Fibroblast of skin of back (primary cell): ENCODE measurements around the gene DPP4.
"Not testable (repeated sequence)": the region's sequence is repeated elsewhere in the genome, so short reads cannot be mapped to it uniquely, and the experiment has no call there.

Experiments
- DNase-seq: peaks from one replicate; pipeline ENCODE4 v3.0.0-alpha.2; 2013

Gene DPP4

GRCh38 chr2:161983866-161984265, 90.1 kb downstream of the DPP4 start:
- DNase-seq: peak; percentile 73

- DNase-seq: no peak
These were observed 90.7 kb downstream of the DPP4 start for GRCh38 chr2:161983331-161983651.

GRCh38 chr2:161982548-161983330, 91.3 kb downstream of the DPP4 start:
- DNase-seq: no peak

DNA sequence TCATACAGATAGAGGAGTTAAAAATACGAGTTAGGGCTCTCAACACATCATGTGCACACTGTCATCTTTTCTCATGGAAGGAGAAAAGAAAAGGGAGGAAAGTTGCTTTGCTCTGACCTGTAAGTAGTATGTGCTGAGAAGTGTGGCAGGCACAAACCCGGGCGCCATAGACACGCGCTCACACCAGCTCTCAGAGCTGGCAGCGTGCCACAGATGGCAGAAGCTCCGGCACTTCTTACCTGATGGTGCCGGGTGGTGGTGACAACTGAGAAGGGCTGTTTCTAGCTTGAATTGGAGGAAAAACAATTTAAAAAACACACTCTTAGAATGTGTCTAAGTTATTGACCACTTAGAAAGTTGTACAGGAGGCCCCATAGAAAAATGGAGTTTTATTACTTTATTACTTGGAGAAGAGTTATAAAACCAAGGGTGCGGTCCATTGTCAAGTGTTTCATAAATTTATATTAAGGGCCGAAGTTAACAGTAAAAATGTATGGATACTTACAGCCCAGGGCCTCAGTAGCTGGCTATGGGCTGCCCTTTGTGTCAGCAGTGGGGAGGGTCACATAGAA, 92.2 kb downstream of the DPP4 start:
- no peak for DNase-seq

DNA sequence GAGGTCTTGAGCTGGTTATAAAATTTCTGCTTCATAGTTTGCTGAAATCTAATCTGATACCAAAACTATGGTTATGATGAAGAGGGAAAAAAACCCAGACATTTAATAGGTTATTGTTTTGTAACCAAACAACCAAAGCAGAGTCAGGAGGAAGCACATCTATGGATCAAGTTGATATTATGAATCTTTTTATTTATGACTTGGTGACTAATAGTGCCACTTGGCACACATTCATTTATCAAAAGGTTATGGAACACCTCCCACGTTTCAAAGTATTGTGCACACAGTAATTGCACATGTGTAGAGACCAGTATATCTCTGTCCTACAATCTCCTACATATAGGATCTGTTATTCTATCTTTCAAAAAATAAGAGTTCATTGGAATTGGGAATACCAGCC, 93.0 kb downstream of the DPP4 start:
- no peak for DNase-seq

- DNase-seq: no peak
These were observed 94.5 kb downstream of the DPP4 start for GRCh38 chr2:161979490-161979889.

DNA sequence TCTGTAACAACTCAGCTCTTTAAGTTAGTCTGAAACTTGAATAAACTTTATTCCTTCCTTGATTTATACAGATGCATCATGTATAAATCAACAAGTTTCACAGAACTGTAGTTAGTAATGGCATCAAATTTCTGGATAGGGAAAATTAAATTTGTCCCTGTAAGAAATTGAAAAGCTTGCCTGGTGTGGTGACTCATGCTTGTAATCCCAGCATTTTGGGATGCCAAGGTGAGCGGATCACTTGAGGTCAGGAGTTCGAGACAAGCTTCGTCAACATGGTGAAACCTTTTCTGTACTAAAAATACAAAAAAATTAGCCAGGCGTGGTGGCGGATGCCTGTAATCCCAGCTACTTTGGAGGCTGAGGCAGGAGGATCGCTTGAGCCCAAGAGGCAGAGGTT, 96.1 kb downstream of the DPP4 start:
- DNase-seq: peak; percentile 54

DNA sequence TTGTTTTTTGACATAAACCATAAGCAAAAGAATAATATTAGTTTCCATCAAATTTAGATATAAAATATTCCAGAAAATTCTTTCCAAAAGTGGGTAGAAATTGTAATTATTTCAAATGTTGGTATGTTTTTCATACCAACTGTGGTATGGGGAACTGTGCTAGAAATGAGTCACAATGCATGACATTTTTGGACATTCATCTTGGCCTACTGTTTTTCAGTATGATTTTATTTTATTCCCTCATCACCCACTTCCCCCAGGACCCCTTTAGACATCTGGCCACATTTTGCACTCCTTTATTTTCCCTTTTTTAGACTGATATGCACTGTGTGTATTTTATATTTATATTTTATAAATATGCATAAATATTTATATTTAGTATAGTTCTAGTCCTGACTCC, 97.1 kb downstream of the DPP4 start:
- DNase-seq: peak; percentile 34

- DNase-seq: no peak
These were observed 97.7 kb downstream of the DPP4 start for GRCh38 chr2:161976295-161976694.

DNA sequence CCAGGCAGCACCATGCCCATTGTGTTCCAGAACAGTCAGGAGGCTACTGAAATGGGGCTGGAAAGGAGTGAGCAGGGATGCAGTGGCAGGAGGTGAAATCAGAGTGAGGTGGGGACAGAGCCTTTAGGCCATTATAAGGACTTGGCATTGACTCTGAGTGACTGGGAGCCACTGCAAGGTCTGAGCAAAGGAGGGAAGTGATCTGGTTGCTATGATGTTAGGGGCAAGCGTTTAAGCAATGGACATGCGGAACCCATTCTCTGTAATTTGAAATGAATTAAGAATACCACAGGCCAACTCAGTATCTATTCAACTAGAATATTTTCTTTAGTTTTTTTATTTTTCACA, 98.2 kb downstream of the DPP4 start:
- no peak for DNase-seq

DNA sequence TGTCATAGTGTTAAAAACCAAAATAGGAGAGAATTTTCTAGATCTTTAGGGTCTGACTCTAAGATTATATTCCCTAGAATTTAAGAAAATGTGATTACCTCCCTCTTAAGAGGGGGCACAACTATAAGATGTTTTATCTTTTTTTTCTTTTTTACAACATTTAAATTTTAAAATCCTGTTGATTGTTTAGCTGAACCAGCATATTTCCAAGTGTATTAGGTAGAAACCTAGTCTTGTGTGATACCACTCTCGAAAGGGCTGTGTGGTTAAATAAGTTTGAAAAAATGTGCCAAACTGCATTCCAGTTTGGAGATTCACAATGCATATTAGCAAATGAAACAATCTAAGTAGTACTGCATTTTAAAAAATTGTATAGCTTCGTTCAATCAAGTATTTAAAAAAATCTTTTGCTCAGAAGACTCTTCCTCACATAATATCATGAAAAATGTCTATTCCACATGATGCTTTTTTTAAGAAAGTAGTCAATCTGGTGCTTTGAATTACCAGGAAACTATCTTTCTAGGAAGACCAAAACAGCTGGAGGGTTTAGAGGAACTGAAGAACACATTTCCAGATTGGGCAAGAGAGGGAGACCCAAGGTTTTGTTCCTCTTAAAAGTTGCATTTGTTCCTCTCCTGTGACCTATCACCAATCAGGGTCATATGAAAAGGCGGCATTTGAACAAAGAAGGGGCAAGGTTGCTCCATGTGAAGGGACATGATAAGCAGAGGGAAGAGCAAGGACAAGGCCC, 98.8 kb downstream of the DPP4 start:
- DNase-seq: peak; percentile 27

DNA sequence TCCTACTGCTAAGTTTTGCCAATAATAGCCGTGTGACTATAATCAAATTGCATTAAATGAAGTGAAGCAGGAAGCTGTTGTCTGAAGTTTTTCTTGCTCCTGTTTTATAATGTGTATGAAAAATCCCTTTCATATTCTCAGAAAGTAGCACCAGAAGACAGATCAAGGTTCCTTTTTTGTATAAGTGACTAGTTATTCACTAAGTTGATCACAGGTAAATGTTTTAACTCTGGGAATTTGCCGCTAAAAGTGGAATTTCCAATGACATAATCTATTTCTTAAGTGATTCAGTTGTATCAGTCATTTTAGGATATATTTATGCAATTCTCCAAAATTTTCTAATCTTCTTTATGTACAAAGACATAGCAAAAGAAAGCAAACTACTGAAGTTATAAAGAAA, 99.6 kb downstream of the DPP4 start:
- DNase-seq: no peak

- no peak for DNase-seq
These were observed 101.1 kb downstream of the DPP4 start for GRCh38 chr2:161972866-161973265.

DNA sequence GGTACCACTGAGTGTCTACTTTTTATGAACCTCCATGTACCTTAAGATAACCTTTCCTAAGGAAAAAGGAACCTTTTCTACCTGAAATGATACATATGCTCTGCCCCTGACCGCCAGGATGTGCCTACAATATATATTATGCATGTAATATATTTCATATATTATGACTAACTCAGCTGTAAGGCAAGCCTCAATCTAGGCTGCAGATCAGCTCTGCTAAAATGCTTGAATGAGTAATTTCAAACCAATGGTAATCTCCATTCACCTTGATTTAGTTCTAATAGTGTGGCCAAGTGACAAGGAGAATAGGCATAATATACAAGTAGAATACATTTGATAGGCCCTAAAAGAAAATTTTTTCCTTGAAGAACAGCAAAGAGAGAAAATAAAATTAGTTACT, 101.8 kb downstream of the DPP4 start:
- DNase-seq: no peak

- DNase-seq: no peak
These were observed 102.5 kb downstream of the DPP4 start for GRCh38 chr2:161971551-161971950.

DNA sequence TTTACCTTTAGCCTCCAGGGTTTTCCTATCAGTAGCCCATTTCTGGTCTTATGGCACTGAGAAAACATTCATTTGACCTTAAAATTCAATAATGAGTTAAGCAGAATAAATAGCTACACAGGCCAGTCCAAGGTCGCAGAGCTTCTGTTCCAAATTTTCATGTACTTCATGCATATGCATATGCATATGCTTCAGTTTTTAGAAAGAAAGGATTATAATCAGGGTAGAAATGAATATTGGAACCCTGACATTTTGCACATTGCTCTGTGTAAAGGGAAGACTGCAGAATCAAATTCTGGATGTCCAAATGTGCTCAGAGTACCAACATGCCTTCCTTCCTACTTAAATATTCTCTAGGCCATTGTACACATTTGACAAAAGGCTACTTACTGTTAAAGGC, 104.9 kb downstream of the DPP4 start:
- DNase-seq: no peak

- DNase-seq: no peak
These were observed 108.0 kb downstream of the DPP4 start for GRCh38 chr2:161965994-161966393.

DNA sequence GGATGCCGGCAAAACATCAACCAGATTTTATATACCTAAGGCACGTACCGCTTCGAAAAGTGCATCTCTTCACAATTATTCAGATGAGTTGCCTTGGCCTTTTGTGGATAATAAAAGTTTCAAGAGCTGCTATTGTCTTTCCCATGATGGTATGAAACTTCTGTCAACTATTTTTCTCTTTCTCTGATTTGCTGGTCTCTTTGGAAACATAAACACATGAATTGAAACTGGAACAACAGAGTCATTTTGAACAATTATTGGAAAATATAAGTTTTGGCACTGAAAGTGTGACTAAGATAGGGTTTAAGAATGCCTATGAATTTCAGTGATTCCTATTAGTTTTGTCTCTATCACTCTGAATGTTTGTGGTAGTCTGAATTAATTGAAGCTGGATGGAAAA, 109.9 kb downstream of the DPP4 start:
- no peak for DNase-seq

- DNase-seq: no peak
These were observed 111.9 kb downstream of the DPP4 start for GRCh38 chr2:161962160-161962559.

DNA sequence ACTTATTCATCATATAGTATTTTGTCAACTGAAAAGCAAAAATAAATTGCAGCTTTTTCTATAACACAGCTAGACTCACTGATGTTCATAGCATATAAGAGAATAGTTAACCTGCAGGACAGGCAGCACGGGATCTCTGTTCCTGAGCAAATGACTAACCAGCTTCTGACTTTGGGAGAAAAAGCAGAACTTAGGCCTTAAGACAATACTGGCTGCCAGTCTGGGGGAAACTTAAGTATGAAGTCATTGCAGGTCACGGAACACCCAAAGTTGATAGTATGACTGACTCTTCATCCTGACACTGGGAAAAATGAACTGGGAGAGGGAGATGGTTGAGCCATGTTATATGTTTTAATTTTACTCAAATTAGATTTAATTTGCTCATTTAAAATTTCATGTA, 113.0 kb downstream of the DPP4 start:
- no peak for DNase-seq

DNA sequence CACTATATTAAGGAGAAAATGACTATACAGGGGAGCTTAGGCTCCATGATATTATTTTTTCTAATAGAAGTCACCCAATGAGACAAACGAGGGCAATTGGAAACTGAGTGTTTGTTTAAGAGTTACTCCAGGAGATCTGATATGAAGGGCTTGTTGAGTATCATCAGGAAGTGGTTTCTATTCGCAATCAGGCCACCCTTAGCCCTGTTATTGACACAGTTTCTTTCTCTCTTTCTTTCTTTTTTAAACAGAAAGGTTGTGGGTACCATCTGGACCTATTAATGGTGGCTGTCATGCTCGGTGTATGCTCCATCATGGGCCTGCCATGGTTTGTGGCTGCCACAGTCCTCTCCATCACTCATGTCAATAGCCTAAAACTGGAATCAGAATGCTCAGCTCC, 117.3 kb downstream of the DPP4 start:
- DNase-seq: no peak

GRCh38 chr2:161955211-161955610, 118.8 kb downstream of the DPP4 start:
- no peak for DNase-seq

DNA sequence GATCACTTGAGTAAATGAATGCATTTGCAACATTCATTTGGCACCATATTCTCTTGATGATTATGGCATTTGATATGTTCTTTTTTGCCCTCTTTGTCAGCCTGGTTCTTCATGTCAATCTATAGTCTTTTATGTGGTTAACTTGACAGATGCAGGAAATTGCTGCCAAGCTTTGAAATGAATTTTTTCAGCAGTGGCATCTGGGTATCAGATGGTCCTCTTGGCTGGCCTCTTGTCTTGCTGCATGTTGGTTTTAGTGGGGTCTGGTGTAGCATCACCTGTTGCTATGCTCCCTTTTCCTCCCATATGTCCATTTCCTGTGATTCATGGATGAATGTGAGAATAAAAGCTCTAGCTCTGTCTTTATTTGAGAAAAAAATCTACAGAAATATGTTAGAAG, 119.9 kb downstream of the DPP4 start:
- no peak for DNase-seq

DNA sequence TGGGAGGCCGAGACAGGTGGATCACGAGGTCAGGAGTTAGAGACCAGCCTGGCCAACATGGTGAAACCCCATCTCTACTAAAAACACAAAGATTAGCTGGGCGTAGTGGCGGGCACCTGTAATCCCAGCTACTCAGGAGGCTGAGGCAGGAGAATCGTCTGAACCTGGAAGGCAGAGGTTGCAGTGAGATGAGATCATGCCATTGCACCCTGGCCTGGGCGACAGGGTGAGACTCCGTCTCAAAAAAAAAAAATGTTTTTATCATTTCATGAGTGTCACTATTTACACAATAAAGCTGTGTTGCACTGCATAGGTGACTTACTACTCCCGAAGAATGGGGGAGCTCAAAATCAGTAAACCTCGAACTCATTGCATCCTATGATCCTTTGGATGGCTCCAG, 120.6 kb downstream of the DPP4 start:
- not testable (repeated sequence) for DNase-seq
